Activated CD4-positive, alpha-beta T cell treated with anti-CD3 and anti-CD28 coated beads, Interleukin-2, amount 50 U/mL, for 24 hours (primary cell): Measurements from ENCODE around the gene NPAS3.

Source experiments
- DNase-seq, 2 donors: peaks; one replicate each; pipeline ENCODE4 v3.0.0-alpha.2; 2020; ENCODE audit warnings: low read depth in 1 of 2, low spot score in 1 of 2

The NPAS3 gene

GRCh38 chr14:33809396-33809981 lies 870.8 kb downstream of the NPAS3 start:
- no peak for DNase-seq

DNA sequence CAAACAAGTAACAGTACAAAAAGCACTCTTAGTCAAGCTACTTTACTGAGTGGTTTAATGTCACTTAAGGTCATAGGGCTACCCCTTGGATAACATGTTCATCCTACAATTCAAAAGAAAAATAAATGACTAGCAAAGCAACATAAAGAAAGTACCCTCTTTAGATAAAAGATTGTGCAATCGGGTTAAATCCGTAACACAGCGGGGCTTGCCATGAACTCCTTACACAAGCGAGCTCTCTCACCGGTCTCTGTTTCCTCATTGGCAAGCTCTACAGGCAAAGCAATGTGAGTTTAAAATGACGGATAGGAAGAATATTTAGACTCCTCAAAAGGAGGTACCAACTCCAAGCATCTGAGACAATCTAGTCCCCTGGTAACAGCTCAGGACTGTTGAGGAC lies 871.6 kb downstream of the NPAS3 start:
- no peak for DNase-seq

GRCh38 chr14:33811721-33812120 lies 873.0 kb downstream of the NPAS3 start:
- no peak for DNase-seq

- DNase-seq = no peak
Observed at GRCh38 chr14:33812181-33812580, 873.5 kb downstream of the NPAS3 start.

DNA sequence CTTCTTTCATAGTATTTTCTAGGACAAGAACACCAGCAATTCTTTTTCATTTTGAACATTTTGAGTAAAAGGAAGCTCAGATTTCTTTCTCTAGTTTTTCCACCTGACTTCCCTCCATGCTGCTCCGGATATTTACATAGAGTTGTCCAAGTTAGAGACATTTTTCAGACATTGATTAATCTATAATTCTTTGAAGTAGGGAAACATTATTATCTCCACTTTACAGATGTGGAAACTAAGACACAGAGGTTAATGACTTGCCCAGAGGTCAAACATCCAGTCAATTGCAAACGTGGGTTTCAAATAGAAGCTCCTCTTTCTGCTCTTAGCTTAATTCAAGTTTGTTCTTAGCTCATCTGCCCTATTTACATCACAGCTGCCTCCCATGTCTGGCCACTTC lies 873.9 kb downstream of the NPAS3 start:
- no peak for DNase-seq

DNA sequence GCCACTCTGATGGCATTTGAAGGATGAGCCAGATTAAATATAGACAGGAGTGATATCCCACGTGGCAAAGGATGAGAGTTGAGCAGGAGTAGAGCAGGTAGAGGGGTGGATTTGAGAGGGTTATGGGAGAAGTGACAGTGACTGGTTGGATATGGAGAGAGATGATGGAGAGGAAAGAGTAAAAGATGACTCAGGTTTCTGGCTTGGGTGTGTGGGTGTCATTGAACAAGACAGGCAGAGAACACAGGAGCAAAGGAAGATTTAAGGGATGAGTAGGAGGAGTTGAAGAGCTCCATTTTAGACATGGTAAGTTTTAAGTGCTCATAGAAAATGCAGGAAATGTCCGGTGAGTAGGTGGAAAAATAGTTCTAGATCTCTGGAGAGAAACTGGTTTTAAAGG lies 875.3 kb downstream of the NPAS3 start:
- DNase-seq = no peak

DNA sequence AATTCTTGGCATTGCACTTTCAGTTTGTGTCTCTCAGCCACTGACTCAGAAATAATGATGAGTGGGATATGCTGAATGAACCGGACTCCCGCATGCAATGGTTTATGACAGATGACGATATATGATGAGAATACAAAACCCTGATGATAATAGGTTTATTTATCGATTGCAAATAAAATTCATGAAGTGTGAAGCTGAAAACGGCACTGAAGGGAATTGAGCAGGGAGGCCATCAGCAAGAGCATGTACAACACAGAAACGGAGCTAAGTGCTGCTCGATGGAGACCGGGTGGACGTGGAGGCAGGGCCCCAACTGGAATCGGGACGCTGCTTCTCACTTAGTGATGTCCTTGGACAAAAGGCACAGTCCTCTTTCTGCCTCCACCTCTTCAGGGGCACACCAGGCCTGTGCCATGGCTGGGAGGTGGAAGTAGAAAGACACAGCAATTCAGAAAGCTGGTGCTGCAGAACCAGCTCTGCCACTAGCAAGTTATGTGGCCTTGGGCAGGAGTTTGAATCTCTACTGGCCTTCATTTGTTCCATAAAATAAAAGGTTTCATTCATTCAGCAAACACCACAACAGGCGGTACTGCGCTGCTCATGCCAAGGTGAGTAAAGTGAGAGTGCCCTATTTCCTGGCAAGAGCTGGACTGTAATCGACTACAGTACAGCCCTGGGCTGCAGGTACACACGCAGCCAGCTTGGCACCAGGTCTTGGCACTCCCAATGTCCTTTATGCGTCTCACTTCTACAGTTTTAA lies 895.2 kb downstream of the NPAS3 start:
- DNase-seq = no peak

DNA sequence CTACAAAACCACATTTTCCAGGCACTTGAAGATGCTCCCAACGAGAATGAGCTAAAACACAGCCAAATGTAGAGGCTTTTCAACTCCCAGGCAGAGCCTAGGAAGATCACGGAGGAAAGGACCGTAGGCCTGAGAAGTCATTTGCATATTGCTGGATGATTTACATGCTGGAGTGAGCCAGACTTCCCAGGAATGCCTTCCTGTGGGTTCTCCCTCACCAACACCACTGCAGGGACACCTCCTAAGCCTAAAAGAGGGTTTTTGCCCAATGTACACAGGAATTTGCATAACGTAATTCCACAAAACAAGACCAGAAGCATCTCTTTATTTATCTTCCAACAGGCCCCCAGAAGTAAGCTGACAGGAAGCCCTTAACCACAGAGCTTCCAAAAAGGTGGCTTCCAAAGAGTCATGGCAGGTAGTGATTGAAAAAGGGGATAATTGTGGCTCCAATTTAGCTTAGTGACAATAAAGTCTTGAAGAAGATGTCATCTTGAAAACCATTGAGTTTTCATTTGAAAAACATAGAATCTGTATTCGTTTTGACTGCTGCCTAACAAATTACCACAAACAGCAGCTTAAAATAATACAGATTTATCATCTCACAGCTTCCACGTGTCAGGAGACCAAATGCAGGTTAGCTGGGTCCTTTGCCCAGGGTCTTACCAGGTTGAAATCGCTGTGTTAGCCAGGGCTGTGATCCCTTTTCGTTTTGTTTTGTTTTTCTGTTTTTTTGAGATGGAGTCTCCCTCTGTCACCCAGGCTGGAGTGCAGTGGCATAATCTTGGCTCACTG lies 896.0 kb downstream of the NPAS3 start:
- no peak for DNase-seq

DNA sequence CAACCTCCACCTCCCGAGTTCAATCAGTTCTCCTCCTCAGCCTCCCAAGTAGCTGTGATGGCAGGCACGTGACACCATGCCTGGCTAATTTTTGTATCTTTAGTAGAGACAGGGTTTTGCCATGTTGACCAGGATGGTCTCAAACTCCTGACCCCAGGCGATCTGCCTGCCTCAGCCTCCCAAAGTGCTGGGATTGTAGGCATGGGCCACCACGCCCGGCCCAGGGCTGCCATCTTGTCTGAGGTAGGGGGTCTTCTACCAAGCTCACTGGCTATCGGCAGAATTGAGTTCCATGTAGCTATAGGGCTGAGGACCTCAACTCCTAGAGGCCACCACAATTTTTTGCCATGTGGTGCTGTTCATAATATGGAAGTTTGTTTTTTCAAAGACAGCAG lies 896.6 kb downstream of the NPAS3 start:
- no peak for DNase-seq

GRCh38 chr14:33835677-33836076 lies 897.0 kb downstream of the NPAS3 start:
- no peak for DNase-seq

DNA sequence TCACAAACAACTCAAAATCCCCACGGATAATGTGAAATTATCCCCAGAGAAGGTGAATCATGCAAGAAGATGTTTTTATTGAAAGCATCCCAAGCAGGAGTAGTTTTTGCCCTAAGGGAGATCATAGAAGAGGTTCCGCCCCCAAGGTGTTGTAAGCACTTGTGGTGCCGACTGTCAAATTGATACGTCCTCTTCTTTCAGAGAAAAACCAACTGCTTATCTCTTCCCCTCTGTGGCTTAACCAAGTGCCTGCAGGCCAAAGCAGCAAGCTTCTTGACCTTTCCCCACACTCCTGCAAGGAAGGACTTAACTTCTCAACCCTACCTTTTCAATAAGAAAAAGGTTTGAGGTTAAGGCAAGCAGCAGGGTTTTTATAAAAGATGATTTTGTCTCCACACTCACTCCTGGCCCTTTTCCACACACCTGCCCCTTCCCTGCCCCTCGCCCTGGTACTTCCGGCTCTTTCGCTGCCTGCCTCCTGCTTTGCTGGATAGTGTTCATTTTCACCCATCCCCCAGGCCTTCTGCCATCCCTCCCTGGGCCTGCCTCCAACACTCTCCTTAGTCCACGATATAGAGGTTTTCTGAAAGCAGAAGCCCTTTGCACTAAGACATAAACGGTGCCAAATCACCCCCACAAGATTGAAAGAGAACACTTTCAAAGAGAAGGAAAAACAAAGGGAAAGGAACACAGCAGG lies 897.7 kb downstream of the NPAS3 start:
- DNase-seq = no peak

GRCh38 chr14:33836900-33837577 lies 898.4 kb downstream of the NPAS3 start:
- no peak for DNase-seq

DNA sequence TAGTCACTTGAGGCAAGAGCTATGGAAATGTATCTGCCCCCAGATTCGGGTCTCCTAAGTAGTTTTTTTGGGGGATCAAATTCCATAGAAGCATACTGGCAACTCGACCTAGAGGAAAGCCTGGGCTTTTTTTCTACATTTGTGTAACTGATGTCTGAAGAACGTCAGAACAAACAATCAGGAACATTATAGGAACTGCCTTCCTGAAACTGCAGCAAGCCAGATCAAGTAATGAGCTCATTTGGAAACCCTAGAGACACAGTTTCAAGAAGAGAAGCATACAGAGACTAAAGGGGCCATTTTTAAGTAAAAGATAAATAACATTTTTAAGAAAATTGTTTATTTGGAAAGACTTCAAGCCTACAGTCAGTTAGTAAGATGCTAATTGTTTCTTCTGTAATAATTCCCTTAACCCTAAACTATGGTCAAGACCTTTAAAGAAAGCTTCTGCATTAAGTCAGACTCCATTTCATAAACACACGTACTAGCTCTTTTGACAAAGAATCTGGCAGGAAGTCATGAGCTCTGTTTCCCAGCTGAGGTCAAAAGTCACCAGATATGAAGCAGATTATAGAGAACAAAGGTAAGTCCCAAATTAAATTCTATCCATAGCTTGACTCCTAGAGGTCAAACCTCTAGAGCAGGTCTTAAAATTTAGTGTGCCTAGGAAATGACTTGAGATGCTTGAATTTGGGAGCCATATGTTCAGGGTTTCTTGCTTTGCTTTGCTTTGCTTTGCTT lies 899.4 kb downstream of the NPAS3 start:
- no peak for DNase-seq

GRCh38 chr14:33839193-33840076 lies 900.8 kb downstream of the NPAS3 start:
- peak; percentile 6 to 38 for DNase-seq

DNA sequence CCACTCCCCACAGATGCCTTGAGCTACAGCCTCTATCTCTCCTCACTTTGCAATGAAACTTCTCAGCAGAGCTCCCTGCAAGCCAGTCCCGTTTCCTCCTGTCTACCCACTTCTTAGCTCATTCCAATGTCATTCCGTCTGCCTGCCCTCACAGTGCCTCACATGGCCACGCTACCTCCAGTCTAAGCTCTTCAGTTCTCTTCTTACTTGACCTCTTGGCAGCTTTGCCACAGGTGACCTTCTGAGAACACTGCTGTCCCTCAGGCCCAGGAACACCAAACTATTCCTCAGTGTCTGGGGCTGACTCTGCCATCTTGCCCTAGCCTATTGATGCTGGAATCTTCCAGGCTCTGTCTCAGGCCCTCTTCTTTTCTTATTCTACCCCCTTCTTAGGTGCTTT lies 902.1 kb downstream of the NPAS3 start:
- DNase-seq = no peak

DNA sequence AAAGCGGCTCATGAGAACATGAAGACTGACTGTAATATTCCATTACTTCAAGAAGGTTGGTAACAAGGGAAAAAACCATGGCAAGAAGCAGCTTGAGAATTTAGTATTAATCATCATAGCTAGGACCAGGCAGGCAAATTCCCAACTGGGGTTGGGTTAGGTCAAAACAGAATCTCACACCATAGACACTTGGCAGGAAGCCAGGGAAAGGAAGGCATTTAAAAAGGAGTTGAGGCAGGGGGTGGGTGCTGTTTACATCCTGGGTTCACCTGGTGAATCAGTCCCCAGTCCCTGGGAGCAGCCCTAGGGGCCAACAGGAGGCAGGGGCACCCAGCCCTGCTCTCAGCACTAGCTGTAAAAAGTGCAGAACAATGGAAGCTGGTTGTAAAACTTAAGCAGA lies 903.6 kb downstream of the NPAS3 start:
- DNase-seq = no peak

GRCh38 chr14:33844118-33844517 lies 905.4 kb downstream of the NPAS3 start:
- no peak for DNase-seq

- DNase-seq = no peak
Observed at GRCh38 chr14:33846100-33846824, 907.6 kb downstream of the NPAS3 start.

GRCh38 chr14:33847066-33847465 lies 908.4 kb downstream of the NPAS3 start:
- DNase-seq = no peak
